Left colon (tissue), 2 donors: ENCODE data around the gene RAB3B. TPM values are rescaled to one million over a fixed set of nuclear protein-coding genes. Genes with fewer than 3 reads are reported as not detected.

Experiments
- total RNA-seq, 2 donors: library from RNA; stranded (reverse); fragmentation: NEBNext Ultra II Directional; extraction: Animal tissue kit (Norgen Biotek cat#: 25700); gene quantifications; one replicate each; pipeline ENCODE4 v1.2.1, GENCODE V29; 2021
- donor health status: DM: no; HTN: no; CAD: no.
- donor health status: DM: yes; HTN: yes; CAD: no.

RAB3B gene
- total RNA-seq, 2 donors from 2014 or later = 3.2 to 9.2 TPM

Other genes with a start within 250 kb of the RAB3B start
- gene NRDC, start 112.0 kb downstream of the RAB3B start, total RNA-seq = 10 to 100 TPM; 80.7 to 83.5 TPM
- gene KTI12, start 43.1 kb upstream of the RAB3B start, total RNA-seq = 1 to 10 TPM; 5.2 to 7.7 TPM
- gene TXNDC12, start 64.5 kb upstream of the RAB3B start, total RNA-seq = 10 to 100 TPM; 43.9 to 46.8 TPM
- 10 to 100 TPM; 19.1 to 20.9 TPM for gene BTF3L4, start 65.6 kb upstream of the RAB3B start, total RNA-seq
- gene ZFYVE9, start 151.4 kb upstream of the RAB3B start, total RNA-seq = 10 to 100 TPM; 17.3 to 20.2 TPM